ENCODE results near the gene IL32.
"Not testable (repeated sequence)": the region's sequence is repeated elsewhere in the genome, so short reads cannot be mapped to it uniquely, and the experiment has no call there.

IL32 gene

DNA sequence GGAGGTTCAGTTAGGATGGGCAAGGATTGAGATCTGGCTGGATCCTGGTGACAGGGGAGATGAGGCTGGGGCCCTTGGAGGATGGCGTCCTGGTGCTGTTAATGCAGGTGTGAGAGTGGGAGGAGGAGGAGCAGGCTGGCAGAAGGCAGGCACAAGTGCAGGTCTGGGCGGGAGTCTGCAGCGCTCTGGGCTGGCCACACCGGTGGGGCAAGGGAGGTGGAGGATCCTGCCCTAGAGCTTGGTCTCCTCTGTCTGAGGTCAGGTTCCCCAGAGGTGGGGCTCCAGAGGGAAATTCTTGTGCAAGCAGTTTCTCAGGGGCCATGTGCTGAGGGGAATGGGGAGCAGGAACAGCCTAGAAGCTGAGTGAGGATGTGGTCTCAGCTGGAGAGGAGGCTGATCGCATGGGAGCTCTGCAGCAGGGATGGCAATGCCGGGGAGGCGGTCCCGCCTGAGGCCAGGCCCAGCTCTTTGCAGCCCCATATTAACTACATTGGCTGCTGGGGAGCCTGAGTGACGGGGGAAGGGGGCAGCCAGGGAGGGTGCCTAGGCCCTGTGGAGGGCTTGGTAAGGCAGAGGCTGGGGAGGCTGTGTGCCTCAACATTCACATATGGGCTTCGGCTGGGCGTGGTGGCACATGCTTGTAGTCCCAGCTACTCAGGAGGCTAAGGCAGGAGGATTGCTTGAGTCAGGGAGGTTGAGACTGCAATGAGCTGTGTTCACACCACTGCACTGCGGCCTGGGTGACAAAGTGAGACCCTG lies 12.7 kb upstream of the IL32 start:
- DNase-seq, result not testable (repeated sequence)

DNA sequence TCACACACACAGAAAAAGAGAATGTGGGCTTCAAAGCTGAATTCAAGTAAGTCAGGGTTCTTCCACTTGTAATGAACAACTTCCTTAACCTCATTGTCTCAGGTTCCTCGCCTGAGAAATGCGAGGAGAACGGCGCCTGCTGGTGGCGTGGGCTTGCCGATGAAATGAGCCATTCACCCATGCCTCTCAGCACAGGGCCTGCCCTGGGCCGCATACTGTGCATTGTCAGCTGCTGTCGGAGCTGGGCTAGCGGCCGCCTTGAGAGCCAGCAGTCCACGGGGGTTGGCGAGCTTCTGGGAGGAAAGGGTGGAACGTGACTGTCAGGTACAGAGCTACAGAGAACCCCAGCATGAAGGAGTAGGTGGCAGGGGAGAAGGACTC lies 12.1 kb upstream of the IL32 start:
- DNase-seq, result not testable (repeated sequence)

GRCh38 chr16:3054965-3055733 lies 10.3 kb upstream of the IL32 start:
- DNase-seq, result no peak

DNA sequence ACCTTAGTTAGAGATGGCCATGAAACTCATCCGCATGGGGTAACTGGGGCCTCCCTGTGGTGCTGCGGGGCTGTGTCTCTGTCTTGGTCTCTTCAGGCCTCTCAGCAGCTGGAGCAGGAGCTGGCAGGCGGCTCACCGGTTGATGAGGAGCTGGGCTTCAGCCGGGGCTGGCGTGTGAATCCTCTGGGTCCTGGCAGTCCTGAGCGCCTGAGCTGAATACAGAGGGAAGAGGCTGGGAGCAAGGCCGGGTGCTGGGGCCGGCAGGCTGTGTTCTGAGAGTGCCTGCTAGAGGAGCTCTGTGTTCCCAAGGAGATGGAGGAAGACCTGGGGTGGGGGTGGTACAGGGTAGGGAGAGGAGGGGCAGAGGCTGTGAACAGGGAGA lies 9.7 kb upstream of the IL32 start:
- DNase-seq, result not testable (repeated sequence)

GRCh38 chr16:3056336-3057180 lies 8.9 kb upstream of the IL32 start:
- no peak for DNase-seq

- DNase-seq, result no peak
These were observed 8.0 kb upstream of the IL32 start for GRCh38 chr16:3057181-3058138.

DNA sequence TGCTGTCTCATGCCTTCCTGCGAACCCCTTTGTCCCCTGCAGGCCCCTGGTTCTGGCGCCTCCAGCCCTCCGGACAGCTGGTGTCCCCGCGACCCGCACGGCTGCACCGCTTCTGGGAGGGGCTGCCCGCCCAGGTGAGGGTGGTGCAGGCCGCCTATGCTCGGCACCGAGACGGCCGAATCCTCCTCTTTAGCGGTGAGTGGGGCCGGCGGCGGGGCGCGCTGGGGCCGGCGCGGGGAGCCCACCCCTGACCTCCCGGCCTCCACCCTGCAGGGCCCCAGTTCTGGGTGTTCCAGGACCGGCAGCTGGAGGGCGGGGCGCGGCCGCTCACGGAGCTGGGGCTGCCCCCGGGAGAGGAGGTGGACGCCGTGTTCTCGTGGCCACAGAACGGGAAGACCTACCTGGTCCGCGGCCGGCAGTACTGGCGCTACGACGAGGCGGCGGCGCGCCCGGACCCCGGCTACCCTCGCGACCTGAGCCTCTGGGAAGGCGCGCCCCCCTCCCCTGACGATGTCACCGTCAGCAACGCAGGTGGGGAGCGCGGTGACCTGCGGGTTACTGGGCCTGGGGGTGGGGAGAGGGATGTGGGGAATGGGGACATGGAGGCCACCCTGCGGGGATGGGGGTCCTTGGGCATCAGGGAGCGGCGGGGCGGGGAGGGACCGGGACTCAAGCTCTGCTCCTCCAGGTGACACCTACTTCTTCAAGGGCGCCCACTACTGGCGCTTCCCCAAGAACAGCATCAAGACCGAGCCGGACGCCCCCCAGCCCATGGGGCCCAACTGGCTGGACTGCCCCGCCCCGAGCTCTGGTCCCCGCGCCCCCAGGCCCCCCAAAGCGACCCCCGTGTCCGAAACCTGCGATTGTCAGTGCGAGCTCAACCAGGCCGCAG lies 7.1 kb upstream of the IL32 start:
- peak; percentile 55 to 57 for DNase-seq

- peak; percentile 84 to 86 for DNase-seq
These were observed 6.3 kb upstream of the IL32 start for GRCh38 chr16:3059041-3059722.

DNA sequence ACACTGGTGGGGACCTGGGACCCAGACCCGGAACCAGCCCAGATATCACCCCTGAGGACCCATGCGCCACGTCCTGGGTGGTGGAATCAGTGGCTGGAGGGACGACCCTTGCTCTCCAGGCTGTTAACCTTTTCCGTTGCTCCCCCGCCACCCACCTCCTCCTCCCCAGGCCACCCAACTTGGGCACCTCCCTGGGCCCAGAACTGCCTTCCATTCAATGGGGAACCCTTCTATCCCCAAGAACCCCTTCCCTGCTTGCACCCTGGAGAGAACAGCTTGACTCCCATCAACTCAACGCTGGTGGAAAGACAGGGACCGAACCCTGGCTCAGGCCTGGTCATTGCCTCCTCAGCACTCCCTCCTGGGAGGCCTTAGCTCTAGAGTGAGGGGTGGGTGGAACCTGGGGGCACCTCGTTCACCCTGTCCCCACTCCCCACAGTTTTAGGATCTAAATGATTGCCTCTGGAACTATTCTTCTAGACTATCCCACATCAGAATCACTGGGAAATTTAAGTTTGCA lies 5.7 kb upstream of the IL32 start:
- no peak for DNase-seq

DNA sequence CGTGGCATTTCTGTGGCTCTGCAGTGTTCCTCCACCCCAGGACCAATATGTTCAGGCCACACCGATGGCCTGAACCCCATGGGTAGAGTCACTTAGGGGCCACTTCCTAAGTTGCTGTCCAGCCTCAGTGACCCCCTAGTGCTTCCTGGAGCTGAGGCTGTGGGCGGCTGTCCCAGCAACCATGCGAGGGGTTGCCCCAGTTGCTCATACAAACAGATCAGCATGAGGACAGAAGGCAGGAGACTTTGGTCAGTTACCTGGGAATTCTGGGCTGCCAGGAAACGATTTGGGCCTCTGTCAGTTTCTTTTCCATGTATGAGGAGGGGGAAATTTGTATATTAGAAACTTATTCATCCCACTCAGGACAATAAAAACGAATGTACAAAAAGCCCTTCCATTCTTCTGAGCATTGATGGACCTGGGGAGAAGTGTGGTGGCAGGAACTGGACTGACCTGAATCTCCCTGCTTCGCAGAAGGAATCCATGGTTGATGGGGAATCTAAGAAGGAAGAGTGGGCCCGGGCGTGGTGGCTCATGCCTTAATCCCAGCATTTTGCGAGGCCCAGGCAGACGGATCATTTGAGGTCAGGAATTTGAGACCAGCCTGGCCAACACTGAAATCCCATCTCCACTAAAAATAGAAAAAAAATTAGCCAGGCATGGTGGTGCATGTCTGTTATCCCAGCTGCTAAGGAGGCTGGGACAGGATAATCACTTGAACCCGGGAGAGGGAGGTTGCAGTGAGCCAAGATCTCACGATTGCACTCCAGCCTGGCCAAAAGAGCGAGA lies 4.9 kb upstream of the IL32 start:
- DNase-seq, result no peak

DNA sequence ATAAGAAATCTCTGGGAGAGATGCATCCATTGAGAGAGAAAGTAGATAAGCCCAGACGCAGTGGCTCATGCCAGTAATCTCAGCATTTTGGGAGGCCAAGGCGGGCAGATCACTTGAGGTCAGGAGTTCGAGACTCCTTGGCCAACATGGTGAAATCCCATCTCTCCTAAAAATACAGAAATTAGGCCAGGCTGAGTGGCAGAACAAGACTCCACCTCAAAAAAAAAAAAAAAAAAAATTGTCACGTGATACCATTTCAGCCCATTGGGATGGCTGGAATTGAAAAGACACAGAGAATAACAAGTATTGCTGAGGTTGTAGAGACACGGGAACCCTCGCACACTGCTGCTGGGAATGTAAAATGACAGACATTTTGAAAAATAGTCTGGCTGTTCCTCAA lies 2.9 kb upstream of the IL32 start:
- no peak for DNase-seq

DNA sequence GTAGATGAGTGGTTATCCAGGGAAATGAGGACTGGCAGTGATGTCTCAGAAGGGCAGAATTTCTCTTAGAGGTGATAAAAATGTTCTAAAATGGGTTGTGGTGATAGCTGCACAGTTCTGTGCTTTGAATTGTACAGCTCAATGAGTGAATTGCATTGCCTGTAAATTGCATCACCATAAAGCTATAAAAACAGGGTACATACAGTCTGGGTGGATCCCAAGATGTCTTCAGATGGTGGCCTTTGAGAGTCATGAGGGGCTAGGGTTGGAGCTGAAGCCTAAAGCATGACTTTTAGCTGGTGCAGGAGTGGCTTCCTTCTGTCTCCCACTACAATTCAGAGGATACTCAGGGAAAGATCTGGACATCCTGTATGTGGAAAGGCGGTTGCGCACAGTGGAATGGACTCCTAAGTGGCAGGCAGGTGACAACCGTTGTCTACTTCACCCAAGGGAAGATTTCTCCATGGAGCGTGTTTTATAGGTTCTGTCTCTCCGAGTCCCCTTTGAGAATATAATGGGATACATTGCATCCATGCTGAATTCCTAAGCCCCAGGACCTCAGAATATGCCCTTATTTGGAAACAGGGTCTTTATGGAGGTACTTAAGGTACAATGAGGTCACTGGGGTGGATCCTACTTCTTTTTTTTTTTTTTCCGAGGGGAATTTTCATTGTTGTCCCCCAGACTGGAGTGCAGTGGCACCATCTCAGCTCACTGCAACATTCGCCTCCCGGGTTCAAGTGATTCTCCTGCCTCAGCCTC lies 1.6 kb upstream of the IL32 start:
- DNase-seq, result no peak

DNA sequence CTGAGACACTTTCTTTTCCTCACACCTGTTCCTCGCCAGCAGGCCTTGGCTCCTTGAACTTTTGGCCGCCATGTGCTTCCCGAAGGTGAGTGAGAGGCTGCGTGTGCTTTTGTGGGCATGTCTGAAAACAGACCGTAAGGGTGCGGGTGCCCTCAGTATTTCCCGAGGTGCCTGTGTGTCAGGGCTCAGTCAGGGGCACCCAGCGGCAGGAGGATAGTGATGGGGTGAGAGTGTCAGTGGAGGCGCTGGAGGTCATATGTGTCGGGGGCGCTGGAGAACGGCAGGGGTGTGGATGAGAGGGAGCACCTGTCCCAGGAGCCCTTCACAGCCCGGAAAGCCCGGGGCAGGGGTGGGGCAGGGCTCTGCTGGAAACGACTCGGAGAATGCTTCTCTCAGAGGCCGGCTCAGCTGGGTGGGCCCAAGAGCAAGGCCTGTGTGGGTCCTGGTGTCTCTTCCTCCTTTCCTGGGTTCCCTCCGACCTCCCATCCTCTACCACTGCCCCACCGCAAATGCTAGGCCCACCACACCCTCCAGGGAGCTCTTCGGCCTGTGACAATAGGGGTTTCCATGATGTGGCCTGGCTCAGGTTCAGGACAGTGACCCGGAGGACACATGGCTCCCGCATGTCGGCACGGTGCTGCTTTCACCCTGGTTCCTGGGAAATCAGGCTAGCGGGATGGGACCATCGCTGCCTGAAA lies 451 bp downstream of the IL32 start:
- peak in 1 of 2 donors; percentile 22 for DNase-seq

DNA sequence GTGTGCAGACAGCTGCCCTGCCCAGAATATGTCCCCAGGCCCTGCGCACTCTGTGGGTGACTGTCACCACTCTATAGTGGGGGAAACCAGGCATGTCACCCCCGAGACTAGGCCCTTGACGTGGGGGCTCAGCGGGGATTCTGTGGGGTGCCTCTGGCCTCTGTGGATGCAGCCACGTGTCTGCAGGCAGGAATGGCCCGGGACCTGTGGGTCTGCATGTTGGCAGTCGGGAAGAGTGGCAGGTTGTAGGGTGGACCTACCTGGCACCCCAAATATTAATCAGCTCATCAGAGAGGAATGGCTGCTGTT lies 954 bp downstream of the IL32 start:
- no peak for DNase-seq

- DNase-seq, result no peak
These were observed 3.0 kb downstream of the IL32 start for GRCh38 chr16:3068487-3068886.

GRCh38 chr16:3069146-3069545 lies 3.7 kb downstream of the IL32 start:
- not testable (repeated sequence) for DNase-seq

- no peak for DNase-seq
These were observed 5.2 kb downstream of the IL32 start for GRCh38 chr16:3070608-3071111.

DNA sequence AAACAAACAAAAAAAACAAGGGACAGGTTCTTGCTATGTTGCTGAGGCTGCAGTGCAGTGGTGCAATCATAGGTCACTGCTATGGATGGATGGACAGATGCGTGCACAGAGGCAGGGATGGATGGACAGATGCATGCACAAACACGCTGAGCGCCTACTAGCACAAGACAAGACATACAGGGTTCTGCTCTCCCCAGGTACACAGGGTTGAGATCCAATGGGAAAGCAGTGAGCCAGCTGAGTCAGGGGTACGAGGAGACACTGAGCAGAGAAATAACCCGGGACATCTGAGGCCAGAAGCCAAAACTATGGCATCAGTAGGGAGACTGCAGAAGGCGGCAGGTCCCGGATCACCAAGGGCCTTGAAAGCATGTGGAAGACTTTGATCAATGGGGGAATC lies 6.2 kb downstream of the IL32 start:
- DNase-seq, result no peak
